ENCODE data around the gene HMG20B.

GRCh38 chr19:3576696-3577443 is 4.1 kb downstream of the HMG20B start:
- TF ChIP-seq PPARA (CRISPR knock-in tag; IDR thresholded peaks at IDR 0.05; ENCODE audit: borderline replicate concordance) (no peak), CSRNP3 (CRISPR knock-in tag; IDR thresholded peaks at IDR 0.05) (no peak), POU6F1 (CRISPR knock-in tag; IDR thresholded peaks at IDR 0.05; ENCODE audit: borderline replicate concordance, low read depth) (no peak), SNAI2 (CRISPR knock-in tag; IDR thresholded peaks at IDR 0.05) (no peak), OSR1 (CRISPR knock-in tag; IDR thresholded peaks at IDR 0.05) (no peak)

Data from SK-N-SH treated with all-trans-retinoic acid at 6 μM for 48 hours (cell line).